Skeletal muscle tissue (tissue), 4 donors: Measurements from ENCODE around the gene PTPRQ. TPM values are rescaled to one million over a fixed set of nuclear protein-coding genes. Genes with fewer than 3 reads are reported as not detected.

ENCODE experiments used
- H3K27ac ChIP-seq: one replicate; pipeline ENCODE4 v1.7.0; 2013; ENCODE audit warnings: mild to moderate bottlenecking, low read depth, low read length, inconsistent platforms
- H3K27me3 ChIP-seq, 3 donors: one replicate each; pipeline ENCODE4 v1.7.0; 2013; ENCODE audit warnings: low read length in 3 of 3; ENCODE audit not compliant: control insufficient read depth in 3 of 3, insufficient read depth in 3 of 3
- H3K36me3 ChIP-seq, 3 donors: one replicate each; pipeline ENCODE4 v1.7.0; 2013; ENCODE audit warnings: low read length in 3 of 3; ENCODE audit not compliant: control insufficient read depth in 3 of 3, insufficient read depth in 3 of 3
- H3K4me1 ChIP-seq, 3 donors: one replicate each; pipeline ENCODE4 v1.7.0; 2013; ENCODE audit warnings: low read length in 3 of 3, mild to moderate bottlenecking in 3 of 3; ENCODE audit not compliant: control insufficient read depth in 3 of 3, insufficient read depth in 3 of 3
- H3K4me3 ChIP-seq, 3 donors: one replicate each; pipeline ENCODE4 v1.7.0; 2013; ENCODE audit warnings: low read length in 3 of 3
- H3K9ac ChIP-seq, 3 donors: one replicate each; pipeline ENCODE4 v1.7.0; 2013; ENCODE audit warnings: low read length in 3 of 3, mild to moderate bottlenecking in 3 of 3, moderate library complexity in 2 of 3, low read depth in 1 of 3
- H3K9me3 ChIP-seq, 3 donors: one replicate each; pipeline ENCODE4 v1.7.0; 2013; ENCODE audit warnings: low read length in 3 of 3; ENCODE audit not compliant: control insufficient read depth in 3 of 3
- total RNA-seq: library from RNA; depleted of rRNA; stranded (reverse); fragments of >200 nt; gene quantifications from one replicate; pipeline ENCODE4 v1.2.3, GENCODE V29; 2014
- donor health status: Osteomylitis.

Gene PTPRQ
- total RNA-seq, 1 donor from 2014 or later, result 3.7 TPM

GRCh38 chr12:80553316-80553715 lies 109.3 kb downstream of the PTPRQ start:
- Histone ChIP-seq H3K36me3 (no peaks in the 10 kb centered on the region), H3K4me3 (no peak overlapping the region), H3K9me3 (no peaks in the 10 kb centered on the region), H3K4me1 (no peaks in the 10 kb centered on the region), H3K9ac (no peak overlapping the region), H3K27ac (no peak overlapping the region), H3K27me3 (no peaks in the 10 kb centered on the region)

GRCh38 chr12:80556566-80556965 lies 112.5 kb downstream of the PTPRQ start:
- Histone ChIP-seq H3K9me3 (no peaks in the 10 kb centered on the region), H3K36me3 (no peaks in the 10 kb centered on the region), H3K4me3 (no peak overlapping the region), H3K27ac (no peak overlapping the region), H3K27me3 (no peaks in the 10 kb centered on the region), H3K9ac (no peak overlapping the region), H3K4me1 (no peaks in the 10 kb centered on the region)

GRCh38 chr12:80559766-80560165 lies 115.7 kb downstream of the PTPRQ start:
- Histone ChIP-seq H3K4me1 (no peaks in the 10 kb centered on the region), H3K36me3 (no peaks in the 10 kb centered on the region), H3K4me3 (no peak overlapping the region), H3K27ac (no peak overlapping the region), H3K27me3 (no peaks in the 10 kb centered on the region), H3K9me3 (no peaks in the 10 kb centered on the region), H3K9ac (no peak overlapping the region)

GRCh38 chr12:80565271-80565670 lies 121.2 kb downstream of the PTPRQ start:
- H3K27me3 ChIP-seq, result no peaks in the 10 kb centered on the region
- H3K9ac ChIP-seq, result no peak overlapping the region
- no peaks in the 10 kb centered on the region for H3K36me3 ChIP-seq
- no peaks in the 10 kb centered on the region for H3K4me1 ChIP-seq
- H3K27ac ChIP-seq, result no peak overlapping the region
- no peak overlapping the region for H3K4me3 ChIP-seq
- H3K9me3 ChIP-seq, result no peaks in the 10 kb centered on the region

GRCh38 chr12:80567401-80567800 lies 123.4 kb downstream of the PTPRQ start:
- Histone ChIP-seq H3K9me3 (no peaks in the 10 kb centered on the region), H3K4me1 (no peaks in the 10 kb centered on the region), H3K27ac (no peak overlapping the region), H3K36me3 (no peaks in the 10 kb centered on the region), H3K27me3 (no peaks in the 10 kb centered on the region), H3K4me3 (no peak overlapping the region), H3K9ac (no peak overlapping the region)

GRCh38 chr12:80576641-80577418 lies 132.8 kb downstream of the PTPRQ start:
- H3K27me3 ChIP-seq, result no peaks in the 10 kb centered on the region
- no peaks in the 10 kb centered on the region for H3K36me3 ChIP-seq
- H3K4me1 ChIP-seq, result no peaks in the 10 kb centered on the region
- no peak overlapping the region for H3K27ac ChIP-seq
- no peak overlapping the region for H3K9ac ChIP-seq
- H3K9me3 ChIP-seq, result no peaks in the 10 kb centered on the region
- no peak overlapping the region for H3K4me3 ChIP-seq

- Histone ChIP-seq H3K9ac (no peak overlapping the region), H3K27ac (no peak overlapping the region), H3K9me3 (no peaks in the 10 kb centered on the region), H3K4me1 (no peaks in the 10 kb centered on the region), H3K4me3 (no peak overlapping the region), H3K27me3 (no peaks in the 10 kb centered on the region), H3K36me3 (no peaks in the 10 kb centered on the region)
Measured at GRCh38 chr12:80580254-80580653, 136.2 kb downstream of the PTPRQ start.

- Histone ChIP-seq H3K9me3 (no peaks in the 10 kb centered on the region), H3K27me3 (no peaks in the 10 kb centered on the region), H3K4me3 (no peak overlapping the region), H3K9ac (no peak overlapping the region), H3K27ac (no peak overlapping the region), H3K4me1 (no peaks in the 10 kb centered on the region), H3K36me3 (no peaks in the 10 kb centered on the region)
Measured at GRCh38 chr12:80581783-80582182, 137.7 kb downstream of the PTPRQ start.

GRCh38 chr12:80582431-80582830 lies 138.4 kb downstream of the PTPRQ start:
- H3K27me3 ChIP-seq, result no peaks in the 10 kb centered on the region
- H3K27ac ChIP-seq, result no peak overlapping the region
- no peaks in the 10 kb centered on the region for H3K9me3 ChIP-seq
- H3K36me3 ChIP-seq, result no peaks in the 10 kb centered on the region
- H3K4me1 ChIP-seq, result no peaks in the 10 kb centered on the region
- H3K4me3 ChIP-seq, result no peak overlapping the region
- no peak overlapping the region for H3K9ac ChIP-seq

GRCh38 chr12:80589077-80589476 lies 145.0 kb downstream of the PTPRQ start:
- Histone ChIP-seq H3K27ac (no peak overlapping the region), H3K9me3 (no peaks in the 10 kb centered on the region), H3K27me3 (no peaks in the 10 kb centered on the region), H3K4me1 (no peaks in the 10 kb centered on the region), H3K4me3 (no peak overlapping the region), H3K36me3 (no peaks in the 10 kb centered on the region), H3K9ac (no peak overlapping the region)
